Epidermal melanocyte (primary cell): Measurements from ENCODE around the gene ZNF81.
"Not testable (repeated sequence)": the region's sequence is repeated elsewhere in the genome, so short reads cannot be mapped to it uniquely, and the experiment has no call there.

ENCODE experiments used
- DNase-seq: peaks from one replicate; pipeline ENCODE4 v3.0.0; 2011; ENCODE audit warnings: low spot score; ENCODE audit not compliant: insufficient read length

ZNF81 gene

GRCh38 chrX:47843363-47843762, 6.7 kb downstream of the ZNF81 start:
- no peak for DNase-seq

- DNase-seq: no peak
These were observed 7.4 kb downstream of the ZNF81 start for GRCh38 chrX:47844117-47844516.

- DNase-seq: no peak
These were observed 9.3 kb downstream of the ZNF81 start for GRCh38 chrX:47846040-47846439.

- DNase-seq: no peak
These were observed 13.1 kb downstream of the ZNF81 start for GRCh38 chrX:47849778-47850177.

GRCh38 chrX:47850389-47850788, 13.7 kb downstream of the ZNF81 start:
- DNase-seq: not testable (repeated sequence)

- DNase-seq: no peak
These were observed 14.2 kb downstream of the ZNF81 start for GRCh38 chrX:47850901-47851300.

GRCh38 chrX:47854474-47854873, 17.8 kb downstream of the ZNF81 start:
- DNase-seq: no peak

- DNase-seq: no peak
These were observed 23.0 kb downstream of the ZNF81 start for GRCh38 chrX:47859686-47860085.

- no peak for DNase-seq
These were observed 26.0 kb downstream of the ZNF81 start for GRCh38 chrX:47862680-47863079.

- DNase-seq: no peak
These were observed 26.5 kb downstream of the ZNF81 start for GRCh38 chrX:47863187-47863586.

GRCh38 chrX:47864300-47864699, 27.6 kb downstream of the ZNF81 start:
- no peak for DNase-seq

GRCh38 chrX:47864785-47865184, 28.1 kb downstream of the ZNF81 start:
- no peak for DNase-seq

GRCh38 chrX:47873123-47873522, 36.4 kb downstream of the ZNF81 start:
- DNase-seq: no peak

- no peak for DNase-seq
These were observed 40.6 kb downstream of the ZNF81 start for GRCh38 chrX:47877327-47877726.

- no peak for DNase-seq
These were observed 41.5 kb downstream of the ZNF81 start for GRCh38 chrX:47878198-47878597.

- DNase-seq: no peak
These were observed 42.8 kb downstream of the ZNF81 start for GRCh38 chrX:47879463-47879862.

- DNase-seq: no peak
These were observed 44.2 kb downstream of the ZNF81 start for GRCh38 chrX:47880927-47881326.

GRCh38 chrX:47885501-47885900, 48.8 kb downstream of the ZNF81 start:
- no peak for DNase-seq

- no peak for DNase-seq
These were observed 61.3 kb downstream of the ZNF81 start for GRCh38 chrX:47898024-47898423.

GRCh38 chrX:47900833-47901232, 64.1 kb downstream of the ZNF81 start:
- DNase-seq: no peak

- DNase-seq: no peak
These were observed 65.5 kb downstream of the ZNF81 start for GRCh38 chrX:47902161-47902560.

- no peak for DNase-seq
These were observed 79.3 kb downstream of the ZNF81 start for GRCh38 chrX:47915886-47916493.

GRCh38 chrX:47918274-47918673, 81.6 kb downstream of the ZNF81 start:
- no peak for DNase-seq

- DNase-seq: no peak
These were observed 90.5 kb downstream of the ZNF81 start for GRCh38 chrX:47927212-47927611.
